ENCODE data around the gene SERPINE2. TPM values are rescaled to one million over a fixed set of nuclear protein-coding genes. Genes with fewer than 3 reads are reported as not detected.
A peak's percentile ranks its signal among the peaks of the same experiment; 100 is the strongest.

Gene SERPINE2
- total and polyA plus RNA-seq, 2 experiments from 2014 or later = 1,864 to 5,355 TPM

DNA sequence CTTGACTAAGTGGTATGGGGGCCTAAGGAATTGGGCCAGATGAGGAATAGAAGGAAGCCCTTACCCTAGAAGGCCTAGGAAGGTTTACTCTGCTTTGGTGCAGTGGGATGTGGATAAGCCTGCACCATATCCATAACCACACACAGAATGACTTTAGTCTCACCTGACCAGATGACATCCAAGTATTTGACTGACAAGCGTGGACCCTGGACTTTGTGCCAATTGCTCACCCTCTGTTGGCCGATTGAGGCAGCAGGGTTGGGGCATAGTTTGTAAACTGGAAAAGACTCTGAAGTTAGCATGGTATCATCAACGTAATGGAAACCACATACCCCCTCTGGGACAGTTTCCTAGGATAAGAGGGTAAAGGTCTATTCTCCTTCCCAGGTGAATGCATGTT is 36.5 kb upstream of the SERPINE2 start:
- Histone ChIP-seq H3F3A (ENCODE audit: insufficient read depth) (peaks cover 9% of the 10 kb centered on the region; the same call in 1 of the 2 replicates), H3K4me3 (no peak overlapping the region), H3K4me2 (ENCODE audit: unreplicated experiment) (no peak overlapping the region), H3K27me3 (replicated peaks; ENCODE audit: insufficient read depth) (no peaks in the 10 kb centered on the region), H2AFZ (no peak overlapping the region), H3K4me1 (ENCODE audit: insufficient read depth) (peaks cover 6% of the 10 kb centered on the region), H3K79me2 (ENCODE audit: insufficient read depth) (no peaks in the 10 kb centered on the region), H3K9ac (no peak overlapping the region), H3K27ac (no peak overlapping the region), H3K9me3 (ENCODE audit: low read depth) (no peaks in the 10 kb centered on the region), H3K36me3 (ENCODE audit: low read depth) (no peaks in the 10 kb centered on the region), H4K20me1 (ENCODE audit: insufficient read depth) (no peaks in the 10 kb centered on the region), H3K9me2 (ENCODE audit: insufficient read depth) (no peaks in the 10 kb centered on the region)
- TF ChIP-seq EZH2phosphoT487 (IDR thresholded peaks at IDR 0.05; ENCODE audit: insufficient read depth, low read depth) (no peak), EZH2 (IDR thresholded peaks at IDR 0.05; ENCODE audit: insufficient read depth, poor library complexity, severe bottlenecking) (no peak)
- in situ Hi-C loops (cut with MboI) = no loop called here
- WGBS, 2 experiments (ENCODE audit: low coverage in 1 of 2, low lambda C conversion rate in 2 of 2, missing lambda C conversion rate in 2 of 2) = 78 to 82% methylated on average over 3 of the region's 3 CpGs
- DNase-seq = no peak

DNA sequence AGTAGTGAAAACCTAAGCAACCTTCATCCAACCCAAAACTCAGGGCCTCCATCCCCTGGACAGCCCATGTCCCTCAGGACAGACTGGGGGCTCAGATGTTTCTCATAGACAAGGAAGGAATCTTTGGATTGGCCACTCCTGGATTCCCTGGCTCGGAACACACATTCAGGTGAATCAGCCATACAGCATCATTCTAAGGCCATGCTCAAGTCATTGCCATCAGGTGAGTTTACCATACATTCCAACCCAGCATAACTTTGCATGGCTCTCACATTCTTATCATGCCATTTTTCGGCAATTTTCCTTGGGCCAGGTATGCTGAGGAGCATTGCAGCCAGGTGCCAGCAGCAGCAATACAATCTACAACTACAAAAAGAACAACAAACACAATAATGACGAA is 34.6 kb upstream of the SERPINE2 start:
- H3F3A ChIP-seq (ENCODE audit: insufficient read depth) = peaks cover 9% of the 10 kb centered on the region; the same call in 1 of the 2 replicates
- H3K4me1 ChIP-seq (ENCODE audit: insufficient read depth) = peaks cover 15% of the 10 kb centered on the region
- in situ Hi-C loops (cut with MboI) = no loop called here
- DNase-seq = no peak
- H3K27ac ChIP-seq = no peak overlapping the region
- no peaks in the 10 kb centered on the region for H3K79me2 ChIP-seq (ENCODE audit: insufficient read depth)
- H3K4me2 ChIP-seq (ENCODE audit: unreplicated experiment) = no peak overlapping the region
- TF ChIP-seq EZH2phosphoT487 (IDR thresholded peaks at IDR 0.05; ENCODE audit: insufficient read depth, low read depth) (no peak), EZH2 (IDR thresholded peaks at IDR 0.05; ENCODE audit: insufficient read depth, poor library complexity, severe bottlenecking) (no peak)
- 53 to 54% methylated on average over 3 of the region's 3 CpGs for WGBS, 2 experiments (ENCODE audit: low coverage in 1 of 2, low lambda C conversion rate in 2 of 2, missing lambda C conversion rate in 2 of 2)
- H3K27me3 ChIP-seq (replicated peaks; ENCODE audit: insufficient read depth) = no peaks in the 10 kb centered on the region
- no peak overlapping the region for H2AFZ ChIP-seq
- no peaks in the 10 kb centered on the region for H3K9me3 ChIP-seq (ENCODE audit: low read depth)
- H3K9me2 ChIP-seq (ENCODE audit: insufficient read depth) = no peaks in the 10 kb centered on the region
- no peaks in the 10 kb centered on the region for H3K36me3 ChIP-seq (ENCODE audit: low read depth)
- no peak overlapping the region for H3K9ac ChIP-seq
- H4K20me1 ChIP-seq (ENCODE audit: insufficient read depth) = no peaks in the 10 kb centered on the region
- H3K4me3 ChIP-seq = no peak overlapping the region

DNA sequence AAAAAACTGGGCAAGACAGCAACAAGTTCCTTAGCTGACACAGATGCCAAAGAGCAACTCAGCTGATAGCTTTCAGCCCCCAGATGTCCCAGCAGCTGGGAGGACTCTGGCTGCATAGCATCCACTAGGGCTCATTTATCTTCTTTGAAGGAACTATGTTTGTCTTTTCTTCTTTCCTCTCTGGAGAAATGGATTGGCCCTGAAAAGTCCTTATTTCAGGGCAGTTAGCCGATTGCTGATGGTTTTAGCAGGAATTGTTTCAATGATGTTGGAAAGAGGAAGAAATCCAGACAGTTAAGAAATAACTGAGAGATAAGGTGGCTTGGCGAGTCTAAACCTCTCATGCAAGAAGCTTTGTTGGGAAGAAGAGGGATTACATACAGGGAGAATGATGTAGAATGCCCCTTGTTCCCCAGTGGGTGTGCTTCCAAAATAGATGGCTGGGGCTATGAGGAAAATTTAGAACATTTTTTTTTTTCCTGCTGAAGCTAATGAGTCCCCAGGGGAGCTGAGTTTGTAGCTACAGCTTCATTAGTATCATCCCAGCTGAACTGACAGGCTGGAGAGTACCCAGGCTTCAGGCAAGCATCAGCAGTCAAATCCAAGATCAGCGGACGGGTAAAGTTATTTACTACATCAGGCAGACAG is 33.6 kb upstream of the SERPINE2 start:
- H3K4me1 ChIP-seq (ENCODE audit: insufficient read depth) = peaks cover 17% of the 10 kb centered on the region
- no peak overlapping the region for H3K9ac ChIP-seq
- no peaks in the 10 kb centered on the region for H4K20me1 ChIP-seq (ENCODE audit: insufficient read depth)
- no peak for TF ChIP-seq EZH2phosphoT487 (IDR thresholded peaks at IDR 0.05; ENCODE audit: insufficient read depth, low read depth)
- no peak for TF ChIP-seq EZH2 (IDR thresholded peaks at IDR 0.05; ENCODE audit: insufficient read depth, poor library complexity, severe bottlenecking)
- H3K27me3 ChIP-seq (replicated peaks; ENCODE audit: insufficient read depth) = no peaks in the 10 kb centered on the region
- no peaks in the 10 kb centered on the region for H3K36me3 ChIP-seq (ENCODE audit: low read depth)
- H2AFZ ChIP-seq = 0 out of 2 replicates have a peak overlapping the region, but pooled peaks have one; percentile 21
- H3K27ac ChIP-seq = no peak overlapping the region
- peaks cover 9% of the 10 kb centered on the region; the same call in 1 of the 2 replicates for H3F3A ChIP-seq (ENCODE audit: insufficient read depth)
- H3K79me2 ChIP-seq (ENCODE audit: insufficient read depth) = no peaks in the 10 kb centered on the region
- in situ Hi-C loops (cut with MboI) = no loop called here
- no peak overlapping the region for H3K4me3 ChIP-seq
- peak; percentile 30 for DNase-seq
- H3K9me2 ChIP-seq (ENCODE audit: insufficient read depth) = no peaks in the 10 kb centered on the region
- H3K4me2 ChIP-seq (ENCODE audit: unreplicated experiment) = no peak overlapping the region
- WGBS, 2 experiments (ENCODE audit: low coverage in 1 of 2, low lambda C conversion rate in 2 of 2, missing lambda C conversion rate in 2 of 2) = 38 to 41% methylated on average over 4 of the region's 4 CpGs
- no peaks in the 10 kb centered on the region for H3K9me3 ChIP-seq (ENCODE audit: low read depth)

DNA sequence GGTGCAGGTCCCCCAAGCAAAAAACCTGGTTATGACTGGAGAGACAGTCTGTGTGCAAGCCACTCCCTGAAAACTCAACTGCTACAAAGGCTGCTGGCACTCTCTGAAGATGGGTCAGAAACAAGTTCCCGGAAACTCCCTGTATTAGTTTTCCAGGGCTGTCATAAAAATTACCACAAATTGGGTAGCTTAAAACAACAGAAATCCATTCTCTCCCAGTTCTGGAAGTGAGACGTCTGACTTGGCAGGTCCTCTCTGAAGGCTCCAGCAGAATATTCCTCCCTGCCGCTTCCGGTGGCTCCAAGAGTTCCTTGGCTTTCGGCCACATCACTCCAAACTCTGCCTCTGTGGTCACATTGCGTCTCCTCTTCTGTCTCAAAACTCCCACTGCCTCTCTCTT is 30.1 kb upstream of the SERPINE2 start:
- H3K4me3 ChIP-seq = no peak overlapping the region
- no peak overlapping the region for H3K9ac ChIP-seq
- H3K79me2 ChIP-seq (ENCODE audit: insufficient read depth) = no peaks in the 10 kb centered on the region
- H3K27me3 ChIP-seq (replicated peaks; ENCODE audit: insufficient read depth) = no peaks in the 10 kb centered on the region
- in situ Hi-C loops (cut with MboI) = no loop called here
- no peaks in the 10 kb centered on the region for H3K36me3 ChIP-seq (ENCODE audit: low read depth)
- peaks cover 17% of the 10 kb centered on the region for H3K4me1 ChIP-seq (ENCODE audit: insufficient read depth)
- H3K9me3 ChIP-seq (ENCODE audit: low read depth) = no peaks in the 10 kb centered on the region
- TF ChIP-seq EZH2 (IDR thresholded peaks at IDR 0.05; ENCODE audit: insufficient read depth, poor library complexity, severe bottlenecking) (no peak), EZH2phosphoT487 (IDR thresholded peaks at IDR 0.05; ENCODE audit: insufficient read depth, low read depth) (no peak)
- DNase-seq = peak; percentile 62
- peaks cover 9% of the 10 kb centered on the region; the same call in 1 of the 2 replicates for H3F3A ChIP-seq (ENCODE audit: insufficient read depth)
- no peak overlapping the region for H3K27ac ChIP-seq
- H3K4me2 ChIP-seq (ENCODE audit: unreplicated experiment) = no peak overlapping the region
- WGBS, 2 experiments (ENCODE audit: low coverage in 1 of 2, low lambda C conversion rate in 2 of 2, missing lambda C conversion rate in 2 of 2) = 25 to 30% methylated on average over 6 of the region's 6 CpGs
- H4K20me1 ChIP-seq (ENCODE audit: insufficient read depth) = no peaks in the 10 kb centered on the region
- no peaks in the 10 kb centered on the region for H3K9me2 ChIP-seq (ENCODE audit: insufficient read depth)
- H2AFZ ChIP-seq = peak overlapping the region; percentile 62

Data from GM23248 (cell line).